Psoas muscle (tissue), 8 donors: Measurements from ENCODE around the gene PTPN23. TPM values are rescaled to one million over a fixed set of nuclear protein-coding genes. Genes with fewer than 3 reads are reported as not detected.

ENCODE experiments used
- ATAC-seq, 4 donors: fragments of 200-7000 bp; cut with Tn5 transposase; one replicate each; pipeline ENCODE4 v1.9.1; 2020; ENCODE audit warnings: moderate library complexity in 3 of 4, mild to moderate bottlenecking in 2 of 4
- DNase-seq, 2 donors: peaks; one replicate each; pipeline ENCODE4 v3.0.0-alpha.2; 2020
- H3K27ac ChIP-seq: fragments of 200-600 bp; one replicate; pipeline ENCODE4 v1.8.0; 2022
- H3K27me3 ChIP-seq, 3 donors: fragments of 200-600 bp in 1 of 3; one replicate each; pipeline versions ENCODE4 v1.6.1 to v1.8.0; 2013 to 2022; ENCODE audit warnings: low read length in 2 of 3, mild to moderate bottlenecking in 2 of 3, moderate library complexity in 1 of 3; ENCODE audit not compliant: insufficient read depth in 3 of 3
- H3K36me3 ChIP-seq, 2 donors: fragments of 200-600 bp in 1 of 2; one replicate each; pipeline versions ENCODE4 v1.6.1 to v1.8.0; 2013 to 2022; ENCODE audit warnings: low read depth in 1 of 2, mild to moderate bottlenecking in 1 of 2, moderate library complexity in 1 of 2; ENCODE audit not compliant: insufficient read depth in 1 of 2
- H3K4me1 ChIP-seq: fragments of 200-600 bp; one replicate; pipeline ENCODE4 v1.8.0; 2022
- H3K4me3 ChIP-seq: fragments of 200-600 bp; one replicate; pipeline ENCODE4 v1.8.0; 2022; ENCODE audit warnings: mild to moderate bottlenecking
- H3K9me3 ChIP-seq: fragments of 200-600 bp; one replicate; pipeline ENCODE4 v1.8.0; 2022
- CTCF ChIP-seq: fragments of 200-600 bp; IDR thresholded peaks from one replicate; pipeline ENCODE4 v1.8.0; 2022; ENCODE audit warnings: antibody characterized with exemption
- WGBS, 3 donors: extraction: QIAGEN DNeasy Blood & Tissue Kit; methylation state at CpG; one replicate each; pipeline versions ENCODE4 v1.1.6 to v1.1.7; 2013; 5-methylcytosine and 5-hydroxymethylcytosine counted together
- intact Hi-C, 2 donors: fragments of 100-400 bp; cut with DNase I; formaldehyde crosslinking; loops; one replicate each; pipeline versions ENCODE4 v1.11.0 to v1.14.2; 2022
- polyA plus RNA-seq, 3 donors: library from polyadenylated mRNA; stranded (reverse); fragments of 200-250 nt; gene quantifications; one replicate each; pipeline ENCODE4 v1.2.3, GENCODE V29; 2013
- total RNA-seq, 4 donors: library from RNA; stranded (reverse); fragmentation: NEBNext Ultra II Directional in 2 of 4; extraction: Animal tissue kit (Norgen Biotek cat#: 25700) in 2 of 4; gene quantifications; one replicate each; pipeline versions ENCODE4 v1.2.1 to v1.2.4, GENCODE V29; 2021 to 2023
- donor health status: healthy with polysubstance abuse.
- donor health status: DM: no; HTN: no; CAD: no; lungs with moderate emphysema.
- donor health status: Bipolar disorder and iron deficiency.
- donor health status: healthy.
- donor health status: DM: yes; HTN: yes; CAD: no.
- donor health status: DM: no; HTN: no; CAD: no.
- donor health status: DM: no; HTN: no; CAD: no.
- donor health status: DM: yes; HTN: yes; CAD: no.

Gene PTPN23
- total and polyA plus RNA-seq, 7 donors = 14.3 to 47.5 (median 30.9) TPM

- no peak overlapping the region for H3K4me3 ChIP-seq
- H3K9me3 ChIP-seq = no peaks in the 10 kb centered on the region
- DNase-seq (no peak), ATAC-seq (peak in 2 of 4 donors; percentile 9 to 12)
- TF ChIP-seq CTCF = no peak
- peaks cover 6% of the 10 kb centered on the region for H3K4me1 ChIP-seq
- no peak overlapping the region for H3K27ac ChIP-seq
- peaks cover 5 to 75% of the 10 kb centered on the region in 2 donors for H3K36me3 ChIP-seq
- H3K27me3 ChIP-seq = no peaks in the 10 kb centered on the region
- WGBS, 3 donors = 79 to 87% (median 81%) methylated on average over 9 of the region's 9 CpGs
- intact Hi-C loops = no loop called here
Measured at GRCh38 chr3:47406762-47407149, 25.9 kb downstream of the PTPN23 start.

GRCh38 chr3:47407237-47407636, 26.4 kb downstream of the PTPN23 start:
- no peaks in the 10 kb centered on the region for H3K27me3 ChIP-seq
- no peak overlapping the region for H3K4me3 ChIP-seq
- H3K27ac ChIP-seq = no peak overlapping the region
- DNase-seq = no peak
- intact Hi-C loops = no loop called here
- H3K9me3 ChIP-seq = no peaks in the 10 kb centered on the region
- peaks cover 6% of the 10 kb centered on the region for H3K4me1 ChIP-seq
- ATAC-seq = no peak
- no peak for TF ChIP-seq CTCF
- 87 to 91% (median 88%) methylated on average over 7 of the region's 7 CpGs for WGBS, 3 donors
- peaks cover 5 to 75% of the 10 kb centered on the region in 2 donors for H3K36me3 ChIP-seq

GRCh38 chr3:47407896-47408838, 27.3 kb downstream of the PTPN23 start:
- DNase-seq = peak in 1 of 2 donors; percentile 17

GRCh38 chr3:47408839-47409229, 28.0 kb downstream of the PTPN23 start:
- Histone ChIP-seq H3K4me1 (peaks cover 6% of the 10 kb centered on the region), H3K4me3 (no peak overlapping the region), H3K9me3 (no peaks in the 10 kb centered on the region), H3K27me3 (no peaks in the 10 kb centered on the region), H3K36me3 (peaks cover 5 to 82% of the 10 kb centered on the region in 2 donors), H3K27ac (no peak overlapping the region)
- WGBS, 3 donors = 90 to 93% (median 91%) methylated on average over 15 of the region's 15 CpGs
- no peak for DNase-seq
- intact Hi-C loops = no loop called here
- ATAC-seq = no peak
- no peak for TF ChIP-seq CTCF

More at GRCh38 chr3:47407896-47408838, 27.3 kb downstream of the PTPN23 start:
- Histone ChIP-seq H3K36me3 (peaks cover 5 to 79% of the 10 kb centered on the region in 2 donors), H3K27ac (no peak overlapping the region), H3K9me3 (no peaks in the 10 kb centered on the region), H3K4me1 (peaks cover 6% of the 10 kb centered on the region), H3K27me3 (no peaks in the 10 kb centered on the region), H3K4me3 (no peak overlapping the region)
- TF ChIP-seq CTCF = no peak
- 87% methylated on average over 18 of the region's 18 CpGs for WGBS, 3 donors
- intact Hi-C loops = no loop called here
- ATAC-seq = no peak
